Measurements from ENCODE around the gene IRAK4.
A peak's percentile ranks its signal among the peaks of the same experiment; 100 is the strongest.
"Not testable (repeated sequence)": the region's sequence is repeated elsewhere in the genome, so short reads cannot be mapped to it uniquely, and the experiment has no call there.

Gene IRAK4

GRCh38 chr12:43758728-43759563 is at the start of gene IRAK4, which contains the start of gene PUS7L:
Gene IRAK4, plus strand, starts transcription at chr12:43758951. Its CDS starts 9,161 bp downstream, at chr12:43768112.
Gene PUS7L, minus strand, starts transcription at chr12:43758790. Its CDS starts 3,545 bp downstream, at chr12:43755245.
- peak; percentile 96 for DNase-seq

GRCh38 chr12:43711348-43711747 is 47.4 kb upstream of the IRAK4 start:
- DNase-seq = no peak

GRCh38 chr12:43722621-43723020 is 36.1 kb upstream of the IRAK4 start:
- DNase-seq = no peak

- DNase-seq = no peak
Observed at GRCh38 chr12:43723134-43723533, 35.6 kb upstream of the IRAK4 start.

GRCh38 chr12:43728117-43728516 is 30.6 kb upstream of the IRAK4 start:
- DNase-seq = peak; percentile 10

- DNase-seq = no peak
Observed at GRCh38 chr12:43728698-43729097, 30.1 kb upstream of the IRAK4 start.

GRCh38 chr12:43730283-43730682 is 28.5 kb upstream of the IRAK4 start:
- peak; percentile 3 for DNase-seq

- DNase-seq = no peak
Observed at GRCh38 chr12:43733687-43734086, 25.1 kb upstream of the IRAK4 start.

- no peak for DNase-seq
Observed at GRCh38 chr12:43736927-43737440, 21.8 kb upstream of the IRAK4 start.

GRCh38 chr12:43737646-43738045 is 21.1 kb upstream of the IRAK4 start:
- no peak for DNase-seq

GRCh38 chr12:43740511-43741100 is 18.1 kb upstream of the IRAK4 start:
- no peak for DNase-seq

- no peak for DNase-seq
Observed at GRCh38 chr12:43742106-43742505, 16.6 kb upstream of the IRAK4 start.

- no peak for DNase-seq
Observed at GRCh38 chr12:43744826-43745225, 13.9 kb upstream of the IRAK4 start.

- DNase-seq = no peak
Observed at GRCh38 chr12:43749016-43749415, 9.7 kb upstream of the IRAK4 start.

- no peak for DNase-seq
Observed at GRCh38 chr12:43750814-43751213, 7.9 kb upstream of the IRAK4 start.

GRCh38 chr12:43751360-43751759 is 7.4 kb upstream of the IRAK4 start:
- not testable (repeated sequence) for DNase-seq

- no peak for DNase-seq
Observed at GRCh38 chr12:43754015-43754414, 4.7 kb upstream of the IRAK4 start.

GRCh38 chr12:43758247-43758727 is 464 bp upstream of the IRAK4 start:
- no peak for DNase-seq

GRCh38 chr12:43760396-43760795 is 1.6 kb downstream of the IRAK4 start:
- no peak for DNase-seq

- peak; percentile 9 for DNase-seq
Observed at GRCh38 chr12:43761500-43761899, 2.7 kb downstream of the IRAK4 start.

GRCh38 chr12:43762596-43762995 is 3.8 kb downstream of the IRAK4 start:
- no peak for DNase-seq

GRCh38 chr12:43763769-43764168 is 5.0 kb downstream of the IRAK4 start:
- no peak for DNase-seq

- DNase-seq = no peak
Observed at GRCh38 chr12:43764528-43764927, 5.8 kb downstream of the IRAK4 start.

GRCh38 chr12:43766291-43766690 is 7.5 kb downstream of the IRAK4 start:
- no peak for DNase-seq
